ENCODE measurements around the gene CD300H.
A peak's percentile ranks its signal among the peaks of the same experiment; 100 is the strongest.

The CD300H gene

DNA sequence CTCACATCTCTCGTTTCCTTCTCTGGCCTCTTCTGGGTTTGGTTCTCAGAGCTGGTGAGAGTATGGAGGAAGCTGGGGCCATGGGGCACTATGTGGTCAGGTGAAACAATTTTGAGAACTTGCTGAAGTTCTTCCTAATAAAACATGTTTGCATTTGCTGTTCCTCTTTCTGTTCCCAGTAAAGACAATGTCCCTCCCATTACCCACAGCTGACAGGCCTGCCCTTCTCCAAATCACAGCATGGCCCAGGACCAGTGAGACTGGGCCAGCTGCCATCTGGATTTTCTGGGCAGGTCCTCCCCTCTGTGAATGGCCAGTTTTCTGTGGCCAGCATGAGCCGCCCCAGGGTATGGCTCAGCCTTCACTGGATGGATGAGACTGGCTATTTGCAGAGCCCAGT lies at the start of gene CD300H:
Gene CD300H, minus strand, starts transcription at position 113 of the 400 bp plus-strand sequence.
- DNase-seq: no peak

DNA sequence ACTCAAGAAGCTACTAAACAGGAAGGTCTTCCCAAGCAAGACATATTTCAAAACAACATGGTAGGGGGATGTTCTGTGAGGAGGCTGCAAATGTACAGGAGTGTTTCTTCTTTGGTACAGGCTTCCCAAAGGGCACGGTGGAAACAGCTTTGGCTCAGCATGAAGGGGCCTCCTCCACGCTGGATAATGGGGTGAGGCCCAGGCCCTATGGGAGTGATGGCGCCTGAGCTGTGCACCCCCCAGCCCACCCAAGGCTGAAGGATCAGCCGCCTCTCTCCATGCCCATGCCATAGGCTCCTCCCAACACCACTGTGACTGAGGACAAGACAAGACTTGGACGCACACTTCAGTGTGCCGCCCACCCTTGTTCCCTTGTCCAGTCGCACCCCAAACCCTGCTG lies 49.4 kb upstream of the CD300H start:
- DNase-seq: no peak

DNA sequence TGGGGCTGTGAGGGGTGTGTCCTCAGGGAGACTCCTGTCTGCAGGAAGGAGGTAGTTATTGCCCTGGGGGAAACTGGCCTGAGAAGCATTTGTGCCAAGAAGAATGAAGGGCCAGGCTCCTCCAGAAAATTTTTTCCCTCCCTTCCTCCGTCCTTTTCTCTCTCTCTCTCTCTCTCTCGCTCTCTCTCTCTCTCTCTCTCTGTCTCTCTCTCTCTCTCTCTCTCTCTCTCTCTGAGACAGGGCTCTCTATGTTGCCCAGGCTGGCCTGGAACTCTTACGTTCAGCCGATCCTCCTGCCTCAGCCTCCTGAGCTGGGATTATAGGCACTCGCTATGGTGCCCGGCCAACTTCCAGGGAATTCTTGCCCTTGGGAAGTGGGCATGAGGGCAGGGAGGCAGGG lies 44.7 kb upstream of the CD300H start:
- DNase-seq: no peak

DNA sequence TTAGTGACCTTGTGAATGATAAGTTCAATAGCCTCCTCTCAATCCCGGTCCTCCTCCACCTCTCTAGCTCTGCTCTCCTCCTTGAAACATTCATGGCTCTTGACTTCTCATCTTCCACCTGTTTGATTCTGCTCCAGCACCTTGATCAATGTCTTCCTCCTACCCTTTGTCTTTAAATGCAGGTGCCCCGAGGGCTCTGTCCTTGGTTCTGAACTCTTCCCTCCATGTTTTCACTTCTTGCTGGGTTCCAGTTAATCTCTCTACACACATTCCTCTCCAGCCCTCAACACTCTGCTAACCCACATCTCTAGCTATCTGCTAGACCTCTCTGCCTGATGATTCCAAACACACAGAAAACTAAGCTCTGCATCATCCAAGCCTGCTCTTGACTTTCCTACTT lies 42.8 kb upstream of the CD300H start:
- no peak for DNase-seq

DNA sequence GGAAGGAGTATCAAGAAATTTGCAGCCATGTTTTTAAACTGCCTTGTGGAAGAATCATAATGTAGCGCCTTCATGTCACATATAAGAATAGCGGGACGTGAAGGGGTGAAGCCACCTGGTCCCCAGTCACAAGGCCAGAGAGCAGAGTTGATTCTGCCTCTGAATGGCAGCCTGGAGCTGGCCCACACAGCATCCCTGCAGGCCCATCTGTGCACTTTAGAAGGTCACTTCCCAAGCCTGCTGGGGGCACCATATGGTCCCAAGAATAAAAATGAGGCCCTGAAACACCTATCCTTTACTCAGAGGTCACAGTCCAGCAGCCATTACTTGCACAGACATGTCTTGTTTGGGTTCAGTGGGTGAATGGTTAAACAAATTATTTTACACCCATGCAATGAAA lies 41.2 kb upstream of the CD300H start:
- no peak for DNase-seq

DNA sequence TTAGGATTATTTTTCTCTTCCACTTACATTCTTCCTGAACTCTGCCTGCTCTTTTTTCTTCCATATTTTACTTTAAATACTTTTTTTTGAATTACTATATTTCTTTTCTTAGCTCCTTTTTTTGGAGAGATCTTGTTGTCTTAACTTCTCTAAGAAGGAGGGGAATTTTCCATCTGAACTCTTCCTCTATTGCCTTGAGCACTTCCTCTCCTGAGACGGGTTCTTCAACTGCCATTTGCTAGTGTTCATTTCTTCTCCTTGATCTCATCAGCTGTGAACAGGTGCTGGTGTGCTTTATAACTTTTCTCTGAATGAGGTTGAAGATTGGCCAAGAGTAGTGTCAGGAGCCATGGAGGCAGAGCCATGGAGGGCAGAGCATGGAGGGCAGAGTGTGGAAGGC lies 39.9 kb upstream of the CD300H start:
- DNase-seq: no peak

DNA sequence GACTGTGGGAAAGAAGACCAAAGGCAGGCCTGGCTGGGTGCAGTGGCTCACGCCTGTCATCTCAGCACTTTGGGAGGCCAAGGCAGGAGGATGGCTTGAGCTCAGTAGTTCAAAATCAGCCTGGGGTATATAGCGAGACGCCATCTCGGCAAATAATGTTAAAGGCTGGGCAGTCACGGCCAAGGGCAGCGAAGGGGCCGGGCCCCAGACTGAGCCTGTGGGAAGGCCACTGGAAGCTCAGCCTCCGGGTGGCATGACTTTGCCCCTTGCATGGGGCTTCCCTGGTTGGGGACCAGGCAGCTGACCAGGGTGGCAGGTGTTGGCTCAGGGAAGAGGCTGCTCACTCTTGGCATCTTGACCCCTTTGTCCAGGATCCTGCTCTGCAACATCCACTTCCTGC lies 38.7 kb upstream of the CD300H start:
- no peak for DNase-seq

DNA sequence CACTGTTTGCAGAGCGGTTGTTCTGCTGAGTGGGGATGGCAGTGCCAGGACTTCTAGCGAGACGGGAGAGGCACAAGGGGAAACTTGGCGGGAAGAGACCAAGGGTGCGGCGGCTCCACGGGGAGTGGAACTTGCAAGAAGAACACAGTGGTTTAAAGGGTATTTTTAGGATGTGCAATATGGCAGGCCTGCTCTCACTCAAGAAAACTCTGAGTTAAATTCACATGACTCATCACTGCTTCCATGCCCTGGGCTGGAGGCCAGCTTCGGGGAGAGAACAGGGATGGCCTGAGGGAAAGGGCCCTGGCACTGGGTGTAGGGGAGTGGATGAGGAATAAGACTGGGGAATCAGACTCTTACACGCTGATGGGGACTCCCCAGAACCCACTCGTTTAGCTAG lies 38.1 kb upstream of the CD300H start:
- no peak for DNase-seq

DNA sequence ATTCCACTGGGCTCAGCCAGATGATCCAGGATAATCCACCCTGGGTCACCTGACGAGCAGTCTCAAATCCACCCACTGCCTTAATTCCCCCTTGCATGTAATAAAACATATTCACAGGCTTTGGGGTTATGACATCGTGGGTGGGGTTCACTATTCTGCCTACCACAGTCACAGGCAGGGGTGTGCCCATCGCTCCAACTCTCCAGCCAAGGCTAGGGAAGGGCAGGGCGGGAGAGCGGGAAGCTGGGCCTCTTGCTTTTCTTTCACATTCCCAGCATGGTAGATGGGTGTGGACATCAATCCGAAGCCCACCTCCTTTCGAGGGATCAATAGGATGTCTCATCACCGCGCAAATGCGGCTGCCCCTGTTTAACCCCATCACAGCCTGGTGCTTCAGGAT lies 37.5 kb upstream of the CD300H start:
- no peak for DNase-seq

DNA sequence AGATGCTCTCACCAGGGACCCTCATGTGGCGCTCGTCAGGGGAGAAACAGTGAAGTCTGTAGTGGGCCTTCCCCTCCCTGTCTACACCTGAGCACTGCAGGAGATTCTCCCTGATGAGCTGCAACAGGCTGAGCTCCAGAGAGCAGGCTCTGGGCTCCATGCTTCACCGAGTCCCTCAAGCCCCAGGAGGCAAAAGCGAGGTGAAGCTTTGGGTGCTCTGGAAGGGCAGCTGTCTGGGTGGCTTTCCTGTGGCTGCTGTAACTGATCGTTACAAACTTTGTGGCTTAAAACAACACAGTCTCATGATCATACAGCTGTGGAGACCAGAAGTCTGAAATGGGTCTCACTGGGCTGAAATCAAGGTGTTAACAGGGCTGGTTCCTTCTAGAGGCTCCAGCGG lies 36.9 kb upstream of the CD300H start:
- DNase-seq: no peak

DNA sequence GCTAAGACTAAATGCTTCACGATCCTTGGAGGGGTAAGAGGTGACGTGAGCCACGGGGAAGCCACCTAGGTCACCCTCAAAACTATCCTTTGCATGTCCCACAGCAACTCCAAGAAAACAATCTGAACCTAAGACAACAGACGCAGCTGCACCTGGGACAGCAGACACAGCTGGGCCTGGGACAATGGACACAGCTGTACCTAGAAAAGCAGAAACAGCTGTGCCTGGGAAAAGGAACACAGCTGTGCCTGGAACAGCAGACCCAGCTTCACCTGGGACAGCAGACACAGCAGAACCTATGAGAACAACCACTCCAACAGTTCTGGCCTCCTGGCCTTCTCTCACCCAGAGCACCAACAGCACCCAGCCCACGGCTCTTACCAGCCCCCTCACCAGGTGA lies 36.4 kb upstream of the CD300H start:
- no peak for DNase-seq

DNA sequence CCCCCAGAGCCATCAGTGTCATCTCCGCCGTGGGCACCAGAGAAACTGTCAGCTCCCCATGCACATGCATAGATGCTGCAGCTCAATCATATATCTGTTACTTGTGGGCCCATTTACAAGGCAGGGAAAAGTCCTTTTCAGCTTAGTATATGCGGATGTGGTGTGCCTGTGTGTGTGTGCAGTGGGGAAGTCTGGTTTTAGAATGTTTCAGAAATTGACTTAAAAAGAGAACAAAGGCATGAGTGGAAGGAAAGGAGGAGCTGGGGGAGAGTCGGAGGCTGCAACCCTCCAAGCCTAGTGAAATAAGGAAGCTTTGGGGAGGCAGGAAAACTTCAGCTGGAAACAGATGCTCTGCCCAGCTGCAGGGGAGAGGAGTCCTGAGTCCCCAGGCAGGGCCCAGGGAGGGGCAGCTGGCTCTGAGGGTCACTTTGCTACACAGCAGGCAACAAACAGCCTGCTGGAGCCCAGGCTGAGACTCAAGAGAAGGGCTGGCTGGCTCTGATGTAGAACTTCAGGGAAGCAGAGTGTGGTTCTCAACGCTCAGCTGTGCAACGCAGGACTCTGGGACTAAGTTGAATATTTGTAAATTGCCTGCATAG lies 35.8 kb upstream of the CD300H start:
- no peak for DNase-seq

DNA sequence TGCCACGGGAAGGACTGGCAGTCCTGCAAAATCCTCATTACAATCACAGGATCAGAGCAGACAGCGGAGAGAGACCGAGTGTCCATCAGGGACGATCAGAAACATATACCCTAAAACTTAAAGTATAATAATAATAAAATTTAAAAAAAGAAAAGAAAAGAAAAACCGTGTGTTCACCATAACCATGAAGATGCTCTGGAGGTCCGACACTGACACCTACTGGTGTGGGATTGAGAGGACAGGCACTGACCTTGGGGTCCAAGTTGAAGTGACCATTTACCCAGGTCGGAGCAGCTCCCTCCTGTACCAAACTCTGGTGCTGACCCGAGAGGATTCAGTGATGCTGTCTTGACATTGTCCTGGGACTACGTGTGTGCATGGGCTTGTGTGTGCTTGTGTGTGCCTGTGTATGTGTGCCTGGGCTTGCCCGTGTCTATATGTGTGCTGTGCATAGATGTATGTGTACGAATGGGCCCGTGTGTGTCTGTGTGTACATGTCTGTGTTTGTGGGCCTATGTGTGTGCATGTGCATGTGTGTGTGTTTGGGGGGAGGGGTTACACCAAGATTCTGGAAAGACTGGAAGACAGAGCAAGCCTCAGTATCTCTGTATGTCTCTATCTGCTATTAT lies 34.7 kb upstream of the CD300H start:
- DNase-seq: peak; percentile 18

DNA sequence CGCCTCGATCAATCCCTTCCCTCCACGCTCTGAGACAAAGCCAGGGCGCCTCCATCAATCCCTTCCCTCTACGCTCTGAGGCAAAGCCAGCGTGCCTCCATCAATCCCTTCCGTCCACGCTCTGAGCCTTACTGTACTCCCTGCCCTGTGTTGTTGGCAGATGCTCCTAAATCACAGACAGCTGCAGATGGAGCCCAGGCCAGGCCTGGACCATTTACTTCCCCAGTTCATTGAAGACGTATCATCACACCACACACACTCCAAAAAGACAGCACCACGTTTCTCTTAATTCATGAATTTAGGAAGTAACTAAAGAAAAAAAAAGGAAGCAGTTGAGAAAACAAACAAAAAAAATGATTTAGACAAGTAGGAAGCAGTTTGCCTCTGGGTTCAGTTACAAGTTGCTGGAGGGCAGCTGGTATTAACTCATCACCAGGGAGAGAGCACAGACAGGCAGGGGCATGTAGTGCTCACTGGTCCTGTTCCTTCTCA lies 32.2 kb upstream of the CD300H start:
- peak; percentile 41 for DNase-seq

DNA sequence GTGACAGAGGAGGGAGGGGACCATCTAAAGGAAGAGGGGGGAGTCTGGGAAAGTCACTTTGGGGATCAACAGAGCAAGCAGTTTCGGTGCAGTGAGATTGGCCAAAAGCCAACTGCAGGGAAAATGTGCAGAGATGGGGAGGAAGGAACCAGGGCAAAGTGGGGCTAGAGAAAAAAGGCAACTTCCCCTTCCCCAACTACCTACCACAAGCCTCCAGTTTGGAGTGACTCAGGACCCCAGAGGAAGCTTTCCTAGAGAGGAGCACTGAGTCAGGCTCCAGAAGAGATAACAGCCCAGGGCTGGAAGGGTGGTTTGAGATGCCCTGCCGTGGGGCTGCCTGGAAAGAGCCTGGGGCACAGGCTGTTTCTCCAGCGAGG lies 31.7 kb upstream of the CD300H start:
- DNase-seq: no peak

DNA sequence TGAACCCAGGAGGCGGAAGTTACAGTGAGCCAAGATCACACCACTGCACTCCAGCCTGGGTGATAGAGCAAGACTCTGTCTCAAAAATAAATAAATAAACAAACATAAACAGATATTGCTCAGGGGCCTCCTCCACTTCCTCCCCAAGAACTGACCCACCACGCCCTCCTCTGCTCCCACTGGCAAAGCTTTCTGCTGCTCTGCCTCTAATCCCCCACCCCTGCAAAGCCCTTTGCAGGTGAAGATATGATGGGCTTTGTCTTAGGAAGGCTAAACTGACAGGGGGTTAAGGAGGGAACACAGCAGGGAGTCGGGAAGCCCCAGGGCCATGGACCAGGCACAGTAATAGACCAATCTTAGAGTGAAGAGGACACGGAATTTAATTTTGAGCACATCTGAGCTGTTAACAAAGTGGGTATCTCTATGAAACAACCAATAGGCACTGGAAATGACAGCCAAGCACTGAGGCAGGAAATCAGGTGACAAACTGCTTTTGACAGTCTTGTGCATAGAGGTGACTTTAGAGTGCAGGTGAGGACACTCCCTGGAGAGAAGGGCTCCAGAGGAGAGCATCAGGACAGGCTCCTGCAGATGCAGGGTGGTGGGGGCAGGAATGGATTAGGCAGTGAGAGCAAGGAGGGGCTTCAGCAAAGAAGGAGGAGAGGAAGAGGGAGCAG lies 31.2 kb upstream of the CD300H start:
- no peak for DNase-seq

DNA sequence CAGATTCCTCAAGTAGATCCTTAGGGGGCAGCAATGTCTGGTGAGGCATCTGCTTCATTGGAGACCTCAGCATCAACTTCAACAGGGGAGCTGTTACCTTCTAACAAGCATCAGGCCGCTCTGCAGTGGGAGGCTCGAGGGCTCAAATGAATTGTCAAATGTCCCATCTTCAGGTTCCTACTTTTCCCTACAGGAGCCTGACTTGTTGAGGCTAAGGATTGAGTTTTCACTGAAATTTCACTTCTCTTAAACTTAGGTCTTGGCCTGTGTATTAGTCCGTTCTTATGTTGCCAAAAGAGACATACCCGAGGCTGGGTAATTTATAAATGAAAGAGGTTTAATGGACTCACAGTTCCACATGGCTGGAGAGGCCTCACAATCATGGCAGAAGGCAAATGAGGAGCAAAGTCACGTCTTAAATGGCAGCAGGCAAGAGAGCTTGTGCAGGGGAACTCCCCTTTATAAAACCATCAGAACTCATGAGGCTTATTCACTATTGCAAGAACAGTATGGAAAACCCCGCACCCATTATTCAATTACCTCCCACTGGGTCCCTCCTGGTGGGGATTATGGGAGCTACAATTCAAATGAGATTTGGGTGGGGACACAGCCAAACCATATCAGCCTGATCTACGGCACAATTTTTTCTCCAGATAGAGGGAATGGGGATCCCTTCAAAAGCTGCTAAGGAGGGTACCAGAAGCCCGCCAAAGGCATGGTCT lies 29.9 kb upstream of the CD300H start:
- no peak for DNase-seq

DNA sequence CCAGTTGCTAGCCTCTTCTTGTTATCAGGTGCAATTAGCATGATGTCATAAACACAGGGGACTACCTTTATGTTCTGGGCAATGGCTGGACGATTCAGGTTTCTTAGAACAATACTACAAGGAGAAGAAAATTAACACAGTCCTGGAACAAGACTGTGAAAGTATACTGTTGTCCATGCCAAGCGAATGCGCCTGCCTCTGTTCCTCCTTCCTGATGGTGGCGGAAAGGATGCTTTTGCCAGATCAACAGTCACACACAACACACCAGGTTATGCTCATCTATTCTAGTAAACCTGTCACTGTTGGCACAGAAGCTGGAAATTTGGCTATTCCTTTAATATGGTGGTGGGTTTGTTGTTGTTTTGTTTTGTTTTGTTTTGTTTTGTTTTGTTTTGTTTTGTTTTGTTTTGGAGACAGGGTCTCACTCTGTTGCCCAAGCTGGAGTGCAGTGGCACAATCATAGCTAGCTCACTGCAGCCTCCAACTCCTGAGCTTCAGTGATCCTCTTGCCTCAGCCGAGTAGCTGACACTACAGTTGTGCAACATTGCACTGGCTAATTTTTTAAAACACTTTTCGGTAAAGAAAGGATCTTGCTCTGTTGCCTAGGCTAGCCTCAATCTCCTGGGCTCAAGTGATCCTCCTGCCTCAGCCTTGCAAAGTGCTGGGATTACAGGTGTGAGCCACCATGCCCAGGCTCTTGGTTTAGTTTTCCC lies 27.9 kb upstream of the CD300H start:
- no peak for DNase-seq

DNA sequence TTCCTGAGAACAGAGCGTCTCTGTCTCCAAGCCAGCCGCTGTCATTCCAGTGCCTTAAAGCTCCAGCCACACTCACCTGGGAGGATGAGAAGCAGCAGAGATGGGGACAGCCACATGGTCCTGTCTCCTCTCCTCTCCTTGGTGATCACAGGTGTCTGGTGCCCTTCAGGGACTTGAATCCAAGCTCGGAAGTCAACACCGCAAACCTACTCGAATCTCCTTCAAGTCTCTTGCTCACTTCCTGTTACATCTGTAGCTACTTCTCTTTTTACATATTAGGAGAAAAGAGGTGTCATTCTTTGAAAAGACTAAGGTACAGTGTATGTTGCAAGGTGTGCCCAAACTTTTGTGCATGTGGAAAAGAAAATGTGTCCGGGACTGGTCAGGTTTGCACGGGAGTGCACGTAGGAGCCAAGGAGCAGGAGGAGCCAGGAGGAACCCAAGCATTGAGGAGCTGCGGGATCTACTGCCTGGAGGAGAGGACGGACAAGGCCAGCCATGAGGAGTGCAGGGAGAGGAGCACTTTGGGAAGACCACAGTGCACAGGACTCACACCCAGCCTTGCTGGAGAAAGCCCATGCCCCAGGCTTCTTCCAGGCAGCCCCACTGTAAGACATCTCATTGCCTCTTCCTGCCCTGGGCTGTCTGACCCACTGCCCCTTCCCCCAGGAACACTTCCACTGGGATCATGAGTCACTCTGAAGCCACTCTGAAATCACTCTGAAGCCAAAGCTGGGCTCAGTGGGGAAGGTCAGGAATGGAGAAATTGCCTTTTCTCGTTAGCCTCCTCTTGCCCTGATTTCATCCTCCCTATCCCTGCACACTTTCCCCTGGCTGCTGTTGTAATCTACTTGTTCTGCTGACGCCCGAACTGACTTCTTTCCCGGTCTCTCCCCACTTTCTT lies 25.0 kb upstream of the CD300H start, which contains the start of gene CD300LD:
Gene CD300LD, minus strand, starts transcription at position 197 of the 904 bp plus-strand sequence. Its CDS starts 81 bp downstream, at position 116.
- no peak for DNase-seq

DNA sequence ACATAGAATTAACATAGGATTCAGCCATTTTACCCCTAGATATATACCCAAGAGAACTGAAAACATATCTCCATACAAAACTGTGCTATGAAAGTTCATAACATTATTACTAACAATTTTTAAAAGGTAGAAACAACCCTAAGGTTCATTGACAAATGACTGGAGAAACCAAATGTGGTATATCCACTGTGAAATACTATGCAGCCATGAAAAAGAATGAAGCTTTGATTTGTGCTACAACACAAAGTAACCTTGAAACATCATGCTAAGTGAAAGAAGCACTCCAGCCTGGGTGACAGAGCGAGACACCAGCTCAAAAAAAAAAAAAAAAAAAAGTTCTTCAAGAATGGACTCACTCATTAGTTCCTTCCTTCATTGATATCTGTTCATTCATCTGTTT lies 24.2 kb upstream of the CD300H start:
- DNase-seq: no peak

DNA sequence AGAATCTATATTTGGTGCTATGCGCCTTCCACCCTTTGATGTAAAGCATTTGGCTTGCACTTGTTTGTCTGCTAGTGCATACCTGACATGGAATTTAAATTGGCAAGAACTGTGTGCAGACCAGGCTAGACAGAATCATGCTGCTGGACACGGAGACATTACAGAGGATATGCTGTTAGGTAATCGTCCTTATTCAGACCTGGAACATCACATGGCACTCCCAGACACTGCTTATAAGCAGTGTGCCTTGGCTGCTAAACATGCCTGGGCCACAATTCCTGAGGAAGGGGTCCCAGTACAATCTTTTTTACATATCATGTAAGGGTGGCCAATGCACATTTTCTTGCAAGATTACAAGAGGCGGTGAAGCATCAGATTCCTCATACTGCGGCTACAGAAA lies 18.4 kb upstream of the CD300H start:
- no peak for DNase-seq
